Fibroblast of lung (primary cell): ENCODE results near the gene TPSG1. TPM values are rescaled to one million over a fixed set of nuclear protein-coding genes. Genes with fewer than 3 reads are reported as not detected.

Experiments used
- DNase-seq, 2 donors: peaks; one replicate each; pipeline versions ENCODE4 v3.0.0 to v3.0.0-alpha.2; 2010; ENCODE audit warnings: low read depth in 2 of 2
- H2AFZ ChIP-seq: 2 replicates; pipeline ENCODE4 v1.5.1; 2012; ENCODE audit warnings: low read length, control low read depth, inconsistent platforms
- H3K27ac ChIP-seq: 2 replicates; pipeline ENCODE4 v1.5.1; 2011; ENCODE audit warnings: low read length, control low read depth; ENCODE audit not compliant: insufficient read depth
- H3K27me3 ChIP-seq: 2 replicates; pipeline ENCODE4 v1.5.1; 2011; ENCODE audit warnings: mild to moderate bottlenecking, low read length; ENCODE audit not compliant: control insufficient read depth, insufficient read depth
- H3K36me3 ChIP-seq: 2 replicates; pipeline ENCODE4 v1.5.1; 2011; ENCODE audit warnings: low read length; ENCODE audit not compliant: control insufficient read depth, insufficient read depth
- H3K4me1 ChIP-seq: 2 replicates; pipeline ENCODE4 v1.5.1; 2011; ENCODE audit warnings: low read length; ENCODE audit not compliant: control insufficient read depth, insufficient read depth; ENCODE audit errors: extremely low read depth
- H3K4me2 ChIP-seq: 2 replicates; pipeline ENCODE4 v1.5.1; 2011; ENCODE audit warnings: low read length, control low read depth; ENCODE audit not compliant: insufficient read depth; ENCODE audit errors: extremely low read depth
- H3K4me3 ChIP-seq, 4 experiments: fragments of 200-600 bp in 1 of 4; sonication (generic) in 1 of 4; replicated peaks in 1 of 4; 2 replicates each; pipeline ENCODE4 v1.5.1; 2011 to 2016; ENCODE audit warnings: low read length in 4 of 4, low read depth in 3 of 4, mild to moderate bottlenecking in 3 of 4, control low read depth in 2 of 4, inconsistent platforms in 1 of 4, mixed read lengths in 1 of 4; ENCODE audit not compliant: insufficient read depth in 1 of 4; ENCODE audit errors: control extremely low read depth in 1 of 4
- H3K79me2 ChIP-seq: 2 replicates; pipeline ENCODE4 v1.5.1; 2012; ENCODE audit warnings: mild to moderate bottlenecking, low read length, inconsistent platforms; ENCODE audit not compliant: control insufficient read depth, insufficient read depth
- H3K9ac ChIP-seq: 2 replicates; pipeline ENCODE4 v1.5.1; 2011; ENCODE audit warnings: mild to moderate bottlenecking, low read length, control low read depth; ENCODE audit not compliant: insufficient read depth
- H3K9me3 ChIP-seq: 2 replicates; pipeline ENCODE4 v1.5.1; 2012; ENCODE audit warnings: low read depth, low read length; ENCODE audit not compliant: control insufficient read depth, insufficient read depth
- H4K20me1 ChIP-seq: 2 replicates; pipeline ENCODE4 v1.5.1; 2011; ENCODE audit warnings: low read length; ENCODE audit not compliant: control insufficient read depth, insufficient read depth; ENCODE audit errors: extremely low read depth
- EZH2 ChIP-seq: IDR thresholded peaks from 2 replicates; pipeline ENCODE4 v1.5.1; 2012; ENCODE audit warnings: low read length, control low read depth, mild to moderate bottlenecking; ENCODE audit errors: missing control alignments
- polyA plus RNA-seq, 2 donors: library from polyadenylated mRNA; depleted of rRNA in 1 of 2; stranded (reverse) in 1 of 2; unstranded in 1 of 2; fragments of >200 nt; gene quantifications; 2 replicates each; pipeline ENCODE4 v1.2.1, GENCODE V29; 2011 to 2012; ENCODE audit warnings: missing spikeins in 1 of 2
- total RNA-seq: library from RNA; depleted of rRNA; stranded (reverse); fragments of >200 nt; gene quantifications from 2 replicates; pipeline ENCODE4 v1.2.1, GENCODE V29; 2014
- TF ChIP-seq, protein P1 (sequence below), 2 donors: IDR thresholded peaks in 1 of 2; conservative IDR thresholded peaks in 1 of 2; 1 replicate in 1 of 2; 2 replicates in 1 of 2; pipeline ENCODE4 v1.5.1; 2011 to 2012; ENCODE audit warnings: low read length in 2 of 2, control low read depth in 1 of 2, inconsistent platforms in 1 of 2, low read depth in 1 of 2, mild to moderate bottlenecking in 1 of 2

TPSG1 gene
- total and polyA plus RNA-seq, 2 donors (not counting 1 experiment from before 2014, with no cell fraction given): not detected

- H3K9me3 ChIP-seq: no peaks in the 10 kb centered on the region
- no peak overlapping the region for H3K4me3 ChIP-seq
- TF ChIP-seq, protein P1, sequence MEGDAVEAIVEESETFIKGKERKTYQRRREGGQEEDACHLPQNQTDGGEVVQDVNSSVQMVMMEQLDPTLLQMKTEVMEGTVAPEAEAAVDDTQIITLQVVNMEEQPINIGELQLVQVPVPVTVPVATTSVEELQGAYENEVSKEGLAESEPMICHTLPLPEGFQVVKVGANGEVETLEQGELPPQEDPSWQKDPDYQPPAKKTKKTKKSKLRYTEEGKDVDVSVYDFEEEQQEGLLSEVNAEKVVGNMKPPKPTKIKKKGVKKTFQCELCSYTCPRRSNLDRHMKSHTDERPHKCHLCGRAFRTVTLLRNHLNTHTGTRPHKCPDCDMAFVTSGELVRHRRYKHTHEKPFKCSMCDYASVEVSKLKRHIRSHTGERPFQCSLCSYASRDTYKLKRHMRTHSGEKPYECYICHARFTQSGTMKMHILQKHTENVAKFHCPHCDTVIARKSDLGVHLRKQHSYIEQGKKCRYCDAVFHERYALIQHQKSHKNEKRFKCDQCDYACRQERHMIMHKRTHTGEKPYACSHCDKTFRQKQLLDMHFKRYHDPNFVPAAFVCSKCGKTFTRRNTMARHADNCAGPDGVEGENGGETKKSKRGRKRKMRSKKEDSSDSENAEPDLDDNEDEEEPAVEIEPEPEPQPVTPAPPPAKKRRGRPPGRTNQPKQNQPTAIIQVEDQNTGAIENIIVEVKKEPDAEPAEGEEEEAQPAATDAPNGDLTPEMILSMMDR (conservative IDR thresholded peaks at IDR 0.05 in 1 of 2, IDR thresholded peaks at IDR 0.05 in 1 of 2; ENCODE audit: low read depth in 1 of 2, low read length in 2 of 2): no peak
- TF ChIP-seq EZH2: no peak
- H3K36me3 ChIP-seq: no peaks in the 10 kb centered on the region
- H3K4me1 ChIP-seq: no peaks in the 10 kb centered on the region
- no peak overlapping the region for H3K9ac ChIP-seq
- no peaks in the 10 kb centered on the region for H4K20me1 ChIP-seq
- no peaks in the 10 kb centered on the region for H3K79me2 ChIP-seq
- no peak overlapping the region for H3K4me2 ChIP-seq
- no peaks in the 10 kb centered on the region for H3K27me3 ChIP-seq
- no peak overlapping the region for H2AFZ ChIP-seq
- H3K27ac ChIP-seq: no peak overlapping the region
- DNase-seq: no peak
These were observed 51.1 kb downstream of the TPSG1 start for GRCh38 chr16:1173788-1174451.

GRCh38 chr16:1172651-1173050 lies 52.4 kb downstream of the TPSG1 start:
- Histone ChIP-seq H3K27ac (no peak overlapping the region), H3K27me3 (no peaks in the 10 kb centered on the region), H3K4me1 (no peaks in the 10 kb centered on the region), H4K20me1 (no peaks in the 10 kb centered on the region), H3K9me3 (no peaks in the 10 kb centered on the region), H3K4me2 (no peak overlapping the region), H3K4me3 (no peak overlapping the region), H3K79me2 (no peaks in the 10 kb centered on the region), H3K9ac (no peak overlapping the region), H3K36me3 (no peaks in the 10 kb centered on the region), H2AFZ (no peak overlapping the region)
- no peak for TF ChIP-seq EZH2
- TF ChIP-seq, protein P1 (conservative IDR thresholded peaks at IDR 0.05 in 1 of 2, IDR thresholded peaks at IDR 0.05 in 1 of 2; ENCODE audit: low read depth in 1 of 2, low read length in 2 of 2): no peak
- no peak for DNase-seq

DNA sequence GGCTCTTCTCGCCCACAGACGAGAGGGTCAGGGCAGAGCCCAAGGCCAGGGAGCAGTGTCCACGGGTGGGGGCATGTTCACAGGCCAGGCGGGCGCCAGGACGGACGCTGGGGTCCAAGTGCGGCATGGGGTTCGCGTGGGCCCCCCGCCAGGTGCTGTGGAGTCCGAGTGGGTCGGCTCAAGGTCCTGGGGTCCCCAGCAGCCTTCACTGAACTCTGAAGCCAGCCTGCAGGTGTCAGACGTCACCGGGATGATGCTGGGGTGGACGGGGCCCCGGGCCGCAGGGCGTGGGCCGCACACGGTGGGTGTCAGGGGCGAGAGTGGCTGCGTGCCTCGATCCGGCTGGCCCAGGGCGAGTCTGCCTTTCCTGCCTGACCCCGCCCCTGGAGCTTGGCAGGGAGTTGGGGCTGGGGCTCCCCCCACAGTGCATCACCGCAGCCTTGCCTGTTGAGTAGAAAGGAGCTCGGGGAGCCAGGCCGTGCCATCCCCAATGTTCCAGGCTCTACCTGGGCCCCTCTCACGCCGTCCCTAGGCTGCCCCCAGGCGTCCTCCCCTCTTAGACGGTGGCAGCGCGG lies 53.1 kb downstream of the TPSG1 start:
- no peak for TF ChIP-seq EZH2
- TF ChIP-seq, protein P1 (conservative IDR thresholded peaks at IDR 0.05 in 1 of 2, IDR thresholded peaks at IDR 0.05 in 1 of 2; ENCODE audit: low read depth in 1 of 2, low read length in 2 of 2): no peak
- Histone ChIP-seq H2AFZ (no peak overlapping the region), H4K20me1 (no peaks in the 10 kb centered on the region), H3K9me3 (no peaks in the 10 kb centered on the region), H3K4me2 (no peak overlapping the region), H3K9ac (no peak overlapping the region), H3K4me3 (no peak overlapping the region), H3K36me3 (no peaks in the 10 kb centered on the region), H3K4me1 (no peaks in the 10 kb centered on the region), H3K79me2 (no peaks in the 10 kb centered on the region), H3K27me3 (no peaks in the 10 kb centered on the region), H3K27ac (no peak overlapping the region)
- DNase-seq: no peak

Other genes with a start within 250 kb of the TPSG1 start
- under 0.01 TPM in 1 of 2 replicates, not detected in the other for gene SOX8, start 243.5 kb downstream of the TPSG1 start, total RNA-seq
- gene SOX8, start 243.5 kb downstream of the TPSG1 start, polyA plus RNA-seq: 0.03 TPM in 1 of 2 replicates, not detected in the other
- not detected in 2 replicates for gene SSTR5, start 152.5 kb downstream of the TPSG1 start, total RNA-seq
- not detected in 2 replicates for gene SSTR5, start 152.5 kb downstream of the TPSG1 start, polyA plus RNA-seq
- gene C1QTNF8, start 129.0 kb downstream of the TPSG1 start, total RNA-seq: not detected in 2 replicates
- gene C1QTNF8, start 129.0 kb downstream of the TPSG1 start, polyA plus RNA-seq: not detected in 2 replicates
- gene CACNA1H, start 72.2 kb downstream of the TPSG1 start, total RNA-seq: 0.26 and 1.2 TPM in 2 replicates
- 0.05 and 10.5 TPM in 2 replicates for gene CACNA1H, start 72.2 kb downstream of the TPSG1 start, polyA plus RNA-seq
- gene TPSB2, start 4.9 kb upstream of the TPSG1 start, total RNA-seq: not detected in 2 replicates
- not detected in 2 replicates for gene TPSB2, start 4.9 kb upstream of the TPSG1 start, polyA plus RNA-seq
- gene TPSAB1, start 15.4 kb upstream of the TPSG1 start, total RNA-seq: not detected in 2 replicates
- not detected in 2 replicates for gene TPSAB1, start 15.4 kb upstream of the TPSG1 start, polyA plus RNA-seq
- not detected in 2 replicates for gene TPSD1, start 30.8 kb upstream of the TPSG1 start, total RNA-seq
- not detected in 2 replicates for gene TPSD1, start 30.8 kb upstream of the TPSG1 start, polyA plus RNA-seq
- gene UBE2I, start 84.4 kb upstream of the TPSG1 start, total RNA-seq: 42.1 and 44.4 TPM in 2 replicates
- gene UBE2I, start 84.4 kb upstream of the TPSG1 start, polyA plus RNA-seq: 142 and 202 TPM in 2 replicates
- 0.26 and 0.83 TPM in 2 replicates for gene BAIAP3, start 108.4 kb upstream of the TPSG1 start, total RNA-seq
- gene BAIAP3, start 108.4 kb upstream of the TPSG1 start, polyA plus RNA-seq: 0.19 and 0.22 TPM in 2 replicates
- 74.7 and 77.6 TPM in 2 replicates for gene TSR3, start 126.6 kb upstream of the TPSG1 start, total RNA-seq
- 36.2 and 41.9 TPM in 2 replicates for gene TSR3, start 126.6 kb upstream of the TPSG1 start, polyA plus RNA-seq
- 38.8 and 40.8 TPM in 2 replicates for gene GNPTG, start 126.7 kb upstream of the TPSG1 start, total RNA-seq
- 43.2 and 44.6 TPM in 2 replicates for gene GNPTG, start 126.7 kb upstream of the TPSG1 start, polyA plus RNA-seq
- 6.3 and 6.9 TPM in 2 replicates for gene UNKL, start 189.4 kb upstream of the TPSG1 start, total RNA-seq
- 3.6 and 4.3 TPM in 2 replicates for gene UNKL, start 189.4 kb upstream of the TPSG1 start, polyA plus RNA-seq
- 11.9 and 15.2 TPM in 2 replicates for gene UQCC4, start 195.5 kb upstream of the TPSG1 start, total RNA-seq
- gene UQCC4, start 195.5 kb upstream of the TPSG1 start, polyA plus RNA-seq: 13.3 and 15.7 TPM in 2 replicates
- not detected in 2 replicates for gene PERCC1, start 205.8 kb upstream of the TPSG1 start, total RNA-seq
- not detected in 2 replicates for gene PERCC1, start 205.8 kb upstream of the TPSG1 start, polyA plus RNA-seq
- 0.50 and 0.51 TPM in 2 replicates for gene CCDC154, start 219.3 kb upstream of the TPSG1 start, total RNA-seq
- gene CCDC154, start 219.3 kb upstream of the TPSG1 start, polyA plus RNA-seq: 0.02 and 0.08 TPM in 2 replicates
- gene CLCN7, start 249.8 kb upstream of the TPSG1 start, total RNA-seq: 80.4 and 83.4 TPM in 2 replicates
- 25.0 and 25.8 TPM in 2 replicates for gene CLCN7, start 249.8 kb upstream of the TPSG1 start, polyA plus RNA-seq